HEK293 (cell line): Measurements from ENCODE around the gene UNC5B.

ENCODE experiments used
- CTCF ChIA-PET: fragments of 350-600 bp; formaldehyde crosslinking; extraction: SDS; loops from one replicate; lab custom pipeline; 2021; ENCODE audit warnings: antibody characterized with exemption; lab: Yijun Ruan, JAX
- POLR2A ChIA-PET: fragments of 300-600 bp; formaldehyde crosslinking; extraction: SDS; loops from one replicate; lab custom pipeline; 2020; ENCODE audit warnings: antibody characterized with exemption, inconsistent platforms; lab: Yijun Ruan, JAX
- H3K27ac ChIP-seq: fragments of 200-500 bp; sonication (Bioruptor generic); 2 replicates; pipeline ENCODE4 v1.5.1; 2014; ENCODE audit warnings: low read depth, low read length, control low read depth, inconsistent platforms; ENCODE audit errors: extremely low read depth
- H3K36me3 ChIP-seq, 2 experiments: fragments of 200-500 bp in 1 of 2; sonication (Bioruptor generic) in 1 of 2; 1 replicate in 1 of 2; 2 replicates in 1 of 2; pipeline ENCODE4 v1.5.1; 2014 to 2017; ENCODE audit warnings: inconsistent platforms in 2 of 2, low read length in 2 of 2; ENCODE audit not compliant: control insufficient read depth in 2 of 2, insufficient read depth in 1 of 2
- H3K4me1 ChIP-seq: fragments of 200-500 bp; sonication (Bioruptor generic); 2 replicates; pipeline ENCODE4 v1.5.1; 2014; ENCODE audit warnings: mild to moderate bottlenecking, low read length, inconsistent platforms; ENCODE audit not compliant: control insufficient read depth, insufficient read depth
- H3K4me3 ChIP-seq: 2 replicates; pipeline ENCODE4 v1.5.1; 2011; ENCODE audit warnings: low read depth, mild to moderate bottlenecking, control low read depth, low read length, moderate library complexity
- H3K9me3 ChIP-seq: fragments of 200-500 bp; sonication (Bioruptor generic); 2 replicates; pipeline ENCODE4 v1.5.1; 2014; ENCODE audit warnings: low read depth, low read length, inconsistent platforms; ENCODE audit not compliant: control insufficient read depth, insufficient read depth
- BCL11B ChIP-seq: fragments of 450-650 bp; formaldehyde crosslinking; IDR thresholded peaks from 2 replicates; pipeline ENCODE4 v1.5.1; 2016; ENCODE audit warnings: low read depth, missing biosample characterization, missing genetic modification characterization
- EGR2 ChIP-seq: fragments of 450-650 bp; formaldehyde crosslinking; IDR thresholded peaks from 2 replicates; pipeline ENCODE4 v1.5.1; 2016; ENCODE audit warnings: low read depth, missing biosample characterization, missing genetic modification characterization
- GLI4 ChIP-seq: fragments of 450-650 bp; formaldehyde crosslinking; IDR thresholded peaks from 2 replicates; pipeline ENCODE4 v1.5.1; 2016; ENCODE audit warnings: missing biosample characterization, missing genetic modification characterization
- HOXC10 ChIP-seq: sonication (generic); formaldehyde crosslinking; IDR thresholded peaks from 2 replicates; pipeline ENCODE4 v1.8.1; 2023; ENCODE audit warnings: mild to moderate bottlenecking, missing genetic modification reagents
- KLF7 ChIP-seq: fragments of 450-650 bp; formaldehyde crosslinking; IDR thresholded peaks from 2 replicates; pipeline ENCODE4 v1.5.1; 2016; ENCODE audit warnings: missing biosample characterization, missing genetic modification characterization, borderline replicate concordance
- TCF7L2 ChIP-seq: IDR thresholded peaks from 2 replicates; pipeline ENCODE4 v1.6.1; 2011; ENCODE audit warnings: low read depth, mild to moderate bottlenecking, inconsistent platforms, low read length, moderate library complexity, borderline replicate concordance
- ZFHX2 ChIP-seq: fragments of 450-650 bp; formaldehyde crosslinking; conservative IDR thresholded peaks from 2 replicates; pipeline ENCODE4 v1.5.1; 2016; ENCODE audit warnings: missing biosample characterization, missing genetic modification characterization
- ZFP41 ChIP-seq: fragments of 450-650 bp; formaldehyde crosslinking; IDR thresholded peaks from 2 replicates; pipeline ENCODE4 v1.5.1; 2016; ENCODE audit warnings: missing biosample characterization, missing genetic modification characterization, borderline replicate concordance
- ZNF10 ChIP-seq: fragments of 450-650 bp; formaldehyde crosslinking; IDR thresholded peaks from 2 replicates; pipeline ENCODE4 v1.5.1; 2017; ENCODE audit warnings: missing biosample characterization, missing genetic modification characterization
- ZNF16 ChIP-seq: fragments of 450-650 bp; formaldehyde crosslinking; IDR thresholded peaks from 2 replicates; pipeline ENCODE4 v1.5.1; 2016; ENCODE audit warnings: low read depth, missing biosample characterization, missing genetic modification characterization
- ZNF2 ChIP-seq: fragments of 450-650 bp; formaldehyde crosslinking; IDR thresholded peaks from 2 replicates; pipeline ENCODE4 v1.5.1; 2016; ENCODE audit warnings: missing biosample characterization, missing genetic modification characterization
- ZNF350 ChIP-seq: fragments of 450-650 bp; formaldehyde crosslinking; IDR thresholded peaks from 2 replicates; pipeline ENCODE4 v1.5.0; 2017; ENCODE audit warnings: missing biosample characterization, mild to moderate bottlenecking, missing genetic modification characterization
- ZNF416 ChIP-seq: fragments of 450-650 bp; formaldehyde crosslinking; IDR thresholded peaks from 2 replicates; pipeline ENCODE4 v1.5.1; 2016; ENCODE audit warnings: missing biosample characterization, missing genetic modification characterization
- ZNF423 ChIP-seq: fragments of 450-650 bp; formaldehyde crosslinking; IDR thresholded peaks from 2 replicates; pipeline ENCODE4 v1.5.1; 2016; ENCODE audit warnings: missing biosample characterization, missing genetic modification characterization
- ZNF600 ChIP-seq: fragments of 450-650 bp; formaldehyde crosslinking; IDR thresholded peaks from 2 replicates; pipeline ENCODE4 v1.5.1; 2016; ENCODE audit warnings: missing biosample characterization, missing genetic modification characterization
- ZNF623 ChIP-seq: fragments of 450-650 bp; formaldehyde crosslinking; IDR thresholded peaks from 2 replicates; pipeline ENCODE4 v1.5.1; 2016; ENCODE audit warnings: missing biosample characterization, missing genetic modification characterization
- ZNF747 ChIP-seq: fragments of 450-650 bp; formaldehyde crosslinking; IDR thresholded peaks from 2 replicates; pipeline ENCODE4 v1.5.1; 2016; ENCODE audit warnings: missing biosample characterization, missing genetic modification characterization
- ZNF837 ChIP-seq: fragments of 450-650 bp; formaldehyde crosslinking; IDR thresholded peaks from 2 replicates; pipeline ENCODE4 v1.5.1; 2016; ENCODE audit warnings: missing biosample characterization, missing genetic modification characterization
- ZSCAN16 ChIP-seq: fragments of 450-650 bp; formaldehyde crosslinking; IDR thresholded peaks from 2 replicates; pipeline ENCODE4 v1.5.1; 2016; ENCODE audit warnings: missing biosample characterization, missing genetic modification characterization
- TF ChIP-seq, protein P1 (sequence below): fragments of 450-650 bp; formaldehyde crosslinking; IDR thresholded peaks from 2 replicates; pipeline ENCODE4 v1.5.1; 2016; ENCODE audit warnings: missing biosample characterization, missing genetic modification characterization
- TF ChIP-seq, protein P2 (sequence below): fragments of 450-650 bp; formaldehyde crosslinking; IDR thresholded peaks from 2 replicates; pipeline ENCODE4 v1.5.1; 2017; ENCODE audit warnings: missing biosample characterization, missing genetic modification characterization
- TF ChIP-seq, protein P3 (sequence below): fragments of 450-650 bp; IDR thresholded peaks from 2 replicates; pipeline ENCODE4 v1.5.1; 2018; ENCODE audit warnings: missing biosample characterization, mild to moderate bottlenecking, missing genetic modification characterization
- TF ChIP-seq, protein P4 (sequence below): fragments of 450-650 bp; formaldehyde crosslinking; IDR thresholded peaks from 2 replicates; pipeline ENCODE4 v1.5.1; 2016; ENCODE audit warnings: missing biosample characterization, missing genetic modification characterization

Gene UNC5B

DNA sequence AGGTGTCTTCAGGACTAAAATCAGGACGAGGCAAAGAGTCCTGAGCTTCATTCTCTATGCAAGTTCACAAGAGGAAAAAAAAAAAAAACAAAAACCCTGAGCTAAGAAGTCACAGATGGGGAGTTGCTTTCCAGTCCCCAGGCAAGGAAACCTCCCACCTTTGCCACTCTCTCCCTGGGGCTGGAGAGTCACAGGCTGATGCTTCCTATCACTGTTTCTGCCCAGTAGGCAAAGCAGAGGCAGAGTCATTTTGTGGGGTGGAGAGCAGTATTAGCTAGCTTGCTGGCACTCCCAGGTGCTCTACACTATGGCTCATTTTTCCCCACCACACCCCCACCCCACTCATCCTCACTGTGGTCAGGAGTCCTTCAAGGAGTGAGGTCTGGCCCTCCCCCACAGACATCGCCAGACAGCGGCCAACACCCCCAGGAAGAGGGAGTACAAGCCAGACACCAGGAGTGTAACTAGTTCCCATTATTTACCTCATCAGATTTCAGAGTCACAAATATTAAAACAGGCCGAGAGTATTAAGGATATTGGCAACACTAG is 34.6 kb upstream of the UNC5B start:
- no peaks in the 10 kb centered on the region for H3K4me1 ChIP-seq
- POLR2A ChIA-PET: interaction anchor here (0.6 kb wide), 1 partner anchor 9 kb away, joined by 3 read pairs; no protein-coding TSS in a partner anchor
- TF ChIP-seq ZNF423 (tag by site-specific recombination) (no peak), ZFP41 (tag by site-specific recombination) (no peak), ZNF10 (tag by site-specific recombination) (0 out of 2 replicates have a peak, but pooled peaks have one; percentile 35), EGR2 (tag by site-specific recombination) (peak; percentile 46; the same call in 1 of the 2 replicates), ZNF747 (tag by site-specific recombination) (no peak)
- TF ChIP-seq, protein P1, sequence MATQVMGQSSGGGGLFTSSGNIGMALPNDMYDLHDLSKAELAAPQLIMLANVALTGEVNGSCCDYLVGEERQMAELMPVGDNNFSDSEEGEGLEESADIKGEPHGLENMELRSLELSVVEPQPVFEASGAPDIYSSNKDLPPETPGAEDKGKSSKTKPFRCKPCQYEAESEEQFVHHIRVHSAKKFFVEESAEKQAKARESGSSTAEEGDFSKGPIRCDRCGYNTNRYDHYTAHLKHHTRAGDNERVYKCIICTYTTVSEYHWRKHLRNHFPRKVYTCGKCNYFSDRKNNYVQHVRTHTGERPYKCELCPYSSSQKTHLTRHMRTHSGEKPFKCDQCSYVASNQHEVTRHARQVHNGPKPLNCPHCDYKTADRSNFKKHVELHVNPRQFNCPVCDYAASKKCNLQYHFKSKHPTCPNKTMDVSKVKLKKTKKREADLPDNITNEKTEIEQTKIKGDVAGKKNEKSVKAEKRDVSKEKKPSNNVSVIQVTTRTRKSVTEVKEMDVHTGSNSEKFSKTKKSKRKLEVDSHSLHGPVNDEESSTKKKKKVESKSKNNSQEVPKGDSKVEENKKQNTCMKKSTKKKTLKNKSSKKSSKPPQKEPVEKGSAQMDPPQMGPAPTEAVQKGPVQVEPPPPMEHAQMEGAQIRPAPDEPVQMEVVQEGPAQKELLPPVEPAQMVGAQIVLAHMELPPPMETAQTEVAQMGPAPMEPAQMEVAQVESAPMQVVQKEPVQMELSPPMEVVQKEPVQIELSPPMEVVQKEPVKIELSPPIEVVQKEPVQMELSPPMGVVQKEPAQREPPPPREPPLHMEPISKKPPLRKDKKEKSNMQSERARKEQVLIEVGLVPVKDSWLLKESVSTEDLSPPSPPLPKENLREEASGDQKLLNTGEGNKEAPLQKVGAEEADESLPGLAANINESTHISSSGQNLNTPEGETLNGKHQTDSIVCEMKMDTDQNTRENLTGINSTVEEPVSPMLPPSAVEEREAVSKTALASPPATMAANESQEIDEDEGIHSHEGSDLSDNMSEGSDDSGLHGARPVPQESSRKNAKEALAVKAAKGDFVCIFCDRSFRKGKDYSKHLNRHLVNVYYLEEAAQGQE (tag by site-specific recombination): no peak
- no peaks in the 10 kb centered on the region for H3K36me3 ChIP-seq
- CTCF ChIA-PET: interaction anchor here (1.1 kb wide), 1 partner anchor 11 kb away, joined by 3 read pairs; no protein-coding TSS in a partner anchor
- no peak overlapping the region for H3K4me3 ChIP-seq
- no peaks in the 10 kb centered on the region for H3K9me3 ChIP-seq
- H3K27ac ChIP-seq: no peak overlapping the region

DNA sequence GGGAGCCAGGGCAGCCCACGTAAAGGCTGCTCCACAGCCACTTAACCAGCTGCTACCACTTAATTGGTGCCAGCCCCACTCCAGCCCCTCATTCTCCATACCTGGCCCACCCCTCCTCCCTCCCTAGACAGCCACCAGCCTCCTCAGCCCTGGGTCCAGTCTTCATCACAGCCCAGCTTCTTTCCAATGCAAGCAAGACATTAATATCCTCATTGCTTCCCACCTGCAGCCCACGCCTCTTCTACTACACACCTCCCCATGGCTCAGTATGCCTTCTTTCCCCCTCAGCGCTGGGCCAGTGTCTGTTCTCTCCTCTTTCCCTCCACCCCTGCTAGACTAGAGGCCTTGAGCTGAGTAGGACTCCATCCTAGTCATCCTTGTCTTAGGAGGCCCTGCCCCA is 33.5 kb upstream of the UNC5B start:
- H3K36me3 ChIP-seq: no peaks in the 10 kb centered on the region
- no peaks in the 10 kb centered on the region for H3K4me1 ChIP-seq
- TF ChIP-seq GLI4 (tag by site-specific recombination) (no peak), ZNF623 (tag by site-specific recombination) (no peak), ZFHX2 (tag by site-specific recombination) (peak; percentile 67), EGR2 (tag by site-specific recombination) (peak; percentile 86), ZNF2 (tag by site-specific recombination) (no peak)
- ChIA-PET CTCF (interaction anchor here (1.1 kb wide), 1 partner anchor 13 kb away, joined by 3 read pairs; no protein-coding TSS in a partner anchor), POLR2A (no interaction called here)
- no peak overlapping the region for H3K27ac ChIP-seq
- H3K4me3 ChIP-seq: no peak overlapping the region
- no peaks in the 10 kb centered on the region for H3K9me3 ChIP-seq

DNA sequence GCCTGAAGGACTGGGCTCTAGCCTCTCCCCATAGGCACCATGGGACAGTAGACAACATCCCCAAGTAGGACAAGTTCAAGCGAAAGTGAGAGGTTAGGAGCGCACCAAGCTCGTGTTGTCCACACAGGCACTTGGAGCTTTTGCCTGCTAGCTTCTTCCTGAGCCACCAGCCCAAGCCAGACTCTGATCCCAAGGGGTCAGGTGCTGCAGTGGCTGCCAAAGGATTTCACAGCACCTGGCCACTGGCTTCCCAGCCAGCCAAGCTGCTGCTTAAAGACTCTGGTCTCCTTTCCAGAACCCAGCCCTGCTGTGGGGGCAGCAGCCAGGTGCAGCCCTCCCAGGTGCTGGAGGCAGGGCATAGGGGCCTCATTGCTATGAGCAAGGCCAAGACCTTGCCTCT is 33.0 kb upstream of the UNC5B start:
- Histone ChIP-seq H3K27ac (no peak overlapping the region), H3K9me3 (no peaks in the 10 kb centered on the region), H3K4me3 (no peak overlapping the region), H3K36me3 (no peaks in the 10 kb centered on the region), H3K4me1 (no peaks in the 10 kb centered on the region)
- ChIA-PET CTCF (no interaction called here), POLR2A (no interaction called here)
- TF ChIP-seq, protein P2, sequence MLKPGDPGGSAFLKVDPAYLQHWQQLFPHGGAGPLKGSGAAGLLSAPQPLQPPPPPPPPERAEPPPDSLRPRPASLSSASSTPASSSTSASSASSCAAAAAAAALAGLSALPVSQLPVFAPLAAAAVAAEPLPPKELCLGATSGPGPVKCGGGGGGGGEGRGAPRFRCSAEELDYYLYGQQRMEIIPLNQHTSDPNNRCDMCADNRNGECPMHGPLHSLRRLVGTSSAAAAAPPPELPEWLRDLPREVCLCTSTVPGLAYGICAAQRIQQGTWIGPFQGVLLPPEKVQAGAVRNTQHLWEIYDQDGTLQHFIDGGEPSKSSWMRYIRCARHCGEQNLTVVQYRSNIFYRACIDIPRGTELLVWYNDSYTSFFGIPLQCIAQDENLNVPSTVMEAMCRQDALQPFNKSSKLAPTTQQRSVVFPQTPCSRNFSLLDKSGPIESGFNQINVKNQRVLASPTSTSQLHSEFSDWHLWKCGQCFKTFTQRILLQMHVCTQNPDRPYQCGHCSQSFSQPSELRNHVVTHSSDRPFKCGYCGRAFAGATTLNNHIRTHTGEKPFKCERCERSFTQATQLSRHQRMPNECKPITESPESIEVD (tag by site-specific recombination): no peak
- no peak for TF ChIP-seq ZSCAN16 (tag by site-specific recombination)
- no peak for TF ChIP-seq ZNF837 (tag by site-specific recombination)
- no peak for TF ChIP-seq TCF7L2
- no peak for TF ChIP-seq ZNF350 (tag by site-specific recombination)
- TF ChIP-seq ZNF600 (tag by site-specific recombination): no peak
- TF ChIP-seq HOXC10 (CRISPR knock-in tag): no peak
- TF ChIP-seq, protein P3, sequence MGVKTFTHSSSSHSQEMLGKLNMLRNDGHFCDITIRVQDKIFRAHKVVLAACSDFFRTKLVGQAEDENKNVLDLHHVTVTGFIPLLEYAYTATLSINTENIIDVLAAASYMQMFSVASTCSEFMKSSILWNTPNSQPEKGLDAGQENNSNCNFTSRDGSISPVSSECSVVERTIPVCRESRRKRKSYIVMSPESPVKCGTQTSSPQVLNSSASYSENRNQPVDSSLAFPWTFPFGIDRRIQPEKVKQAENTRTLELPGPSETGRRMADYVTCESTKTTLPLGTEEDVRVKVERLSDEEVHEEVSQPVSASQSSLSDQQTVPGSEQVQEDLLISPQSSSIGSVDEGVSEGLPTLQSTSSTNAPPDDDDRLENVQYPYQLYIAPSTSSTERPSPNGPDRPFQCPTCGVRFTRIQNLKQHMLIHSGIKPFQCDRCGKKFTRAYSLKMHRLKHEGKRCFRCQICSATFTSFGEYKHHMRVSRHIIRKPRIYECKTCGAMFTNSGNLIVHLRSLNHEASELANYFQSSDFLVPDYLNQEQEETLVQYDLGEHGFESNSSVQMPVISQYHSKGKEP: no peak
- TF ChIP-seq ZNF416 (tag by site-specific recombination): no peak
- TF ChIP-seq ZNF16: no peak
- TF ChIP-seq, protein P4, sequence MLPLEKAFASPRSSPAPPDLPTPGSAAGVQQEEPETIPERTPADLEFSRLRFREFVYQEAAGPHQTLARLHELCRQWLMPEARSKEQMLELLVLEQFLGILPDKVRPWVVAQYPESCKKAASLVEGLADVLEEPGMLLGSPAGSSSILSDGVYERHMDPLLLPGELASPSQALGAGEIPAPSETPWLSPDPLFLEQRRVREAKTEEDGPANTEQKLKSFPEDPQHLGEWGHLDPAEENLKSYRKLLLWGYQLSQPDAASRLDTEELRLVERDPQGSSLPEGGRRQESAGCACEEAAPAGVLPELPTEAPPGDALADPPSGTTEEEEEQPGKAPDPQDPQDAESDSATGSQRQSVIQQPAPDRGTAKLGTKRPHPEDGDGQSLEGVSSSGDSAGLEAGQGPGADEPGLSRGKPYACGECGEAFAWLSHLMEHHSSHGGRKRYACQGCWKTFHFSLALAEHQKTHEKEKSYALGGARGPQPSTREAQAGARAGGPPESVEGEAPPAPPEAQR: no peak
- TF ChIP-seq BCL11B: no peak
- no peak for TF ChIP-seq KLF7 (tag by site-specific recombination)
